IMR-90 (cell line): Measurements from ENCODE around the gene DLX6. TPM values are rescaled to one million over a fixed set of nuclear protein-coding genes. Genes with fewer than 3 reads are reported as not detected.

Source experiments
- ATAC-seq: fragments of 200-7000 bp; cut with Tn5 transposase; 2 replicates; pipeline ENCODE4 v1.9.1; 2020; ENCODE audit warnings: low read depth, mild to moderate bottlenecking, moderate library complexity
- BruUV-seq: library from RNA; stranded (reverse); fragments of 400-500 nt; replicated peaks from 2 replicates; lab custom pipeline; 2021; lab: Mats Ljungman, UMichigan
- CTCF ChIA-PET: fragments of 300-600 bp; formaldehyde crosslinking; extraction: SDS; loops from one replicate; lab custom pipeline; 2021; ENCODE audit warnings: antibody characterized with exemption; lab: Yijun Ruan, JAX
- POLR2A ChIA-PET: fragments of 300-600 bp; sonication (Branson Sonifier 250); formaldehyde crosslinking; loops from one replicate; lab custom pipeline; 2022; ENCODE audit warnings: antibody characterized with exemption; ENCODE audit not compliant: unreplicated experiment; lab: Charles Lee
- DNase-seq: peaks from one replicate; pipeline ENCODE4 v3.0.0; 2013
- H2AFZ ChIP-seq: replicated peaks from 2 replicates; pipeline ENCODE3; 2013; ENCODE audit warnings: low read length, mild to moderate bottlenecking; ENCODE audit not compliant: poor library complexity
- H2AK5ac ChIP-seq: 2 replicates; pipeline ENCODE4 v1.6.1; 2013; ENCODE audit warnings: low read depth, low read length, inconsistent platforms
- H2AK9ac ChIP-seq: replicated peaks from 2 replicates; pipeline ENCODE3; 2013; ENCODE audit warnings: mild to moderate bottlenecking, low read depth, low read length, moderate library complexity; ENCODE audit not compliant: poor library complexity
- H2BK120ac ChIP-seq: 2 replicates; pipeline ENCODE4 v1.6.1; 2013; ENCODE audit warnings: low read depth, low read length, inconsistent platforms
- H2BK15ac ChIP-seq: 3 replicates; pipeline ENCODE4 v1.6.1; 2013; ENCODE audit warnings: low read depth, low read length, inconsistent platforms
- H2BK20ac ChIP-seq: 2 replicates; pipeline ENCODE4 v1.6.1; 2013; ENCODE audit warnings: low read depth, mild to moderate bottlenecking, inconsistent platforms, low read length, moderate library complexity
- H2BK5ac ChIP-seq: 2 replicates; pipeline ENCODE4 v1.6.1; 2013; ENCODE audit warnings: mild to moderate bottlenecking, low read depth, low read length, inconsistent platforms; ENCODE audit not compliant: poor library complexity, severe bottlenecking
- H3K14ac ChIP-seq: replicated peaks from 2 replicates; pipeline ENCODE4 v1.6.1; 2013; ENCODE audit warnings: low read depth, low read length, inconsistent platforms
- H3K18ac ChIP-seq: 2 replicates; pipeline ENCODE4 v1.6.1; 2013; ENCODE audit warnings: low read depth, low read length, control low read depth
- H3K23ac ChIP-seq: 2 replicates; pipeline ENCODE4 v1.6.1; 2013; ENCODE audit warnings: low read depth, low read length, inconsistent platforms
- H3K27ac ChIP-seq: 2 replicates; pipeline ENCODE4 v1.5.1; 2013; ENCODE audit warnings: mild to moderate bottlenecking, control low read depth, low read length; ENCODE audit not compliant: insufficient read depth
- H3K27me3 ChIP-seq: 2 replicates; pipeline ENCODE4 v1.6.1; 2013; ENCODE audit warnings: low read length; ENCODE audit not compliant: control insufficient read depth, insufficient read depth
- H3K36me3 ChIP-seq: 2 replicates; pipeline ENCODE4 v1.6.1; 2013; ENCODE audit warnings: low read length, mixed read lengths; ENCODE audit not compliant: control insufficient read depth, insufficient read depth
- H3K4ac ChIP-seq: 2 replicates; pipeline ENCODE4 v1.6.1; 2013; ENCODE audit warnings: low read depth, low read length, inconsistent platforms
- H3K4me1 ChIP-seq: 2 replicates; pipeline ENCODE4 v1.6.1; 2013; ENCODE audit warnings: low read length, mixed read lengths; ENCODE audit not compliant: control insufficient read depth, insufficient read depth
- H3K4me2 ChIP-seq: 2 replicates; pipeline ENCODE4 v1.6.1; 2013; ENCODE audit warnings: low read depth, mild to moderate bottlenecking, control low read depth, low read length, moderate library complexity
- H3K4me3 ChIP-seq: 2 replicates; pipeline ENCODE4 v1.5.1; 2013; ENCODE audit warnings: low read depth, mild to moderate bottlenecking, control low read depth, low read length, moderate library complexity; ENCODE audit not compliant: insufficient read depth
- H3K56ac ChIP-seq: 2 replicates; pipeline ENCODE4 v1.6.1; 2013; ENCODE audit warnings: low read length, inconsistent platforms; ENCODE audit not compliant: insufficient read depth; ENCODE audit errors: extremely low read depth
- H3K79me1 ChIP-seq, 2 experiments: 2 replicates each; pipeline ENCODE4 v1.6.1; 2013; ENCODE audit warnings: low read length in 2 of 2, inconsistent platforms in 1 of 2, low read depth in 1 of 2
- H3K9ac ChIP-seq: 2 replicates; pipeline ENCODE4 v1.6.1; 2013; ENCODE audit warnings: low read depth, low read length, control low read depth
- H3K9me1 ChIP-seq: 2 replicates; pipeline ENCODE4 v1.6.1; 2013; ENCODE audit warnings: low read length, inconsistent platforms; ENCODE audit not compliant: insufficient read depth
- H3K9me3 ChIP-seq: 2 replicates; pipeline ENCODE4 v1.6.1; 2013; ENCODE audit warnings: low read length; ENCODE audit not compliant: control insufficient read depth, insufficient read depth
- H4K20me1 ChIP-seq: 2 replicates; pipeline ENCODE4 v1.6.1; 2013; ENCODE audit warnings: low read length, inconsistent platforms; ENCODE audit not compliant: insufficient read depth
- H4K5ac ChIP-seq: 2 replicates; pipeline ENCODE4 v1.6.1; 2013; ENCODE audit warnings: mild to moderate bottlenecking, low read depth, low read length, control low read depth
- H4K8ac ChIP-seq, 2 experiments: 2 replicates each; pipeline ENCODE4 v1.6.1; 2013; ENCODE audit warnings: low read depth in 2 of 2, low read length in 2 of 2, control low read depth in 1 of 2, inconsistent platforms in 1 of 2
- H4K91ac ChIP-seq: 2 replicates; pipeline ENCODE4 v1.6.1; 2013; ENCODE audit warnings: low read depth, low read length, inconsistent platforms; ENCODE audit not compliant: insufficient read depth
- BHLHE40 ChIP-seq: fragments of 150-350 bp; IDR thresholded peaks from 2 replicates; pipeline ENCODE4 v1.6.1; 2016; ENCODE audit warnings: mild to moderate bottlenecking, low read depth, low read length
- CHD1 ChIP-seq: IDR thresholded peaks from 2 replicates; pipeline ENCODE4 v1.6.1; 2012; ENCODE audit warnings: low read depth, low read length, improper control_type of control experiment
- MAFK ChIP-seq: IDR thresholded peaks from 2 replicates; pipeline ENCODE4 v1.6.1; 2012; ENCODE audit warnings: low read depth, low read length, improper control_type of control experiment
- MXI1 ChIP-seq: IDR thresholded peaks from 2 replicates; pipeline ENCODE4 v1.6.1; 2012; ENCODE audit warnings: low read depth, mild to moderate bottlenecking, low read length, moderate library complexity, borderline replicate concordance
- POLR2A ChIP-seq: IDR thresholded peaks from 2 replicates; pipeline ENCODE4 v1.6.1; 2012; ENCODE audit warnings: mild to moderate bottlenecking, low read depth, low read length
- RCOR1 ChIP-seq: IDR thresholded peaks from 2 replicates; pipeline ENCODE4 v1.6.1; 2012; ENCODE audit warnings: mild to moderate bottlenecking, low read length, improper control_type of control experiment; ENCODE audit not compliant: insufficient replicate concordance
- SMC3 ChIP-seq: fragments of 150-350 bp; IDR thresholded peaks from 2 replicates; pipeline ENCODE4 v1.6.1; 2016; ENCODE audit warnings: low read depth, mild to moderate bottlenecking, antibody characterized with exemption, low read length, moderate library complexity
- WGBS, 2 experiments: methylation state at CpG; one replicate each; pipeline versions ENCODE4 v1.1.5 to v1.1.7; 2013; ENCODE audit warnings: missing lambda C conversion rate in 2 of 2; ENCODE audit not compliant: insufficient read length in 1 of 2; ENCODE audit errors: extremely low coverage in 2 of 2; 5-methylcytosine and 5-hydroxymethylcytosine counted together
- dilution Hi-C: fragments of 300-500 bp; cut with HindIII; formaldehyde crosslinking; loops from one replicate; pipeline ENCODE4 v1.14.3; 2018; ENCODE audit warnings: low sequenced_read_pairs; ENCODE audit not compliant: unreplicated experiment
- in situ Hi-C: fragments of 300-500 bp; cut with MboI; formaldehyde crosslinking; loops from 3 replicates; pipeline ENCODE4 v1.14.3; 2019; ENCODE audit warnings: low sequenced_read_pairs, inconsistent platforms, mixed read lengths
- intact Hi-C: fragments of 100-400 bp; cut with micrococcal nuclease; formaldehyde crosslinking; loops from 2 replicates; pipeline ENCODE4 v1.10.0; 2022
- polyA plus RNA-seq, 3 experiments: library from polyadenylated mRNA; depleted of rRNA; stranded (reverse); fragments of >200 nt; gene quantifications; 2 replicates each; pipeline ENCODE4 v1.2.3, GENCODE V29; 2012; ENCODE audit warnings: low replicate concordance in 1 of 3
- total RNA-seq: library from RNA; depleted of rRNA; stranded (reverse); fragments of >200 nt; gene quantifications from 2 replicates; pipeline ENCODE4 v1.2.3, GENCODE V29; 2012
- TF ChIP-seq, protein P1 (sequence below): fragments of 150-350 bp; IDR thresholded peaks from 2 replicates; pipeline ENCODE4 v1.6.1; 2016; ENCODE audit warnings: low read depth, mild to moderate bottlenecking, low read length, moderate library complexity, borderline replicate concordance

The DLX6 gene
- total and polyA plus RNA-seq, 2 of the 4 experiments (the other 2 are of a cell fraction): not detected

DNA sequence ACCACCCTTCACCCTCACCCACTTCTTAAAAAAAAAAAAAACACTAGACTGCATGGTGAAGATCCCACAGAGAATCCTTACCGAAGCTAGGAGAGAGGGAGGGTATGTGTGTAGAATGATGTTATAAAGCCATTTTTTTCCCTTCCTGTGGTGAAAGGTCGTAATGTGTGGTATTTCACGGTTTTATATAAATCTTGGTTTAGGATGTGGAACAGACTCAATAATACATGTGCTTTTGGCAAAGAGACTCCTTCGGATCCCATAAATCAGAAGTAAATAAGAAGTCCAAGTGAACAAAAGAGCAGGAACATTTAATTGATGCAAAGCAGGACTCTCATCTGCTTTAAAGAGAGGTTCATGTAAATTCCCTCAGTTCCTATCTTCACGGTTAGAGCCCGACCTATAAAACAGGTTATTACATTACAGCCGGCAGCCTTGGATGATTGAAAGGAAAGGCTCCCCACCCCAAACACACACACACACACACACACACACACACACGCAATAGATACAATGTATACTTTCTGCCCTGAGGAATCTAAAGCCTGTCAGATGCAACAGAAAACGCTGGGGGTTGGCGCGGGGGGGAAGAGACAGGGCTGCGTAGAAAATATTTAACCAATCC is 10.5 kb downstream of the DLX6 start:
- no peaks in the 10 kb centered on the region for H3K9me1 ChIP-seq
- no peak overlapping the region for H3K4ac ChIP-seq
- ChIA-PET POLR2A (no interaction called here), CTCF (interaction anchor here (0.6 kb wide), 1 partner anchor 938 kb away, joined by 3 read pairs; no protein-coding TSS in a partner anchor)
- no peak overlapping the region for H2BK5ac ChIP-seq
- no peak overlapping the region for H3K4me3 ChIP-seq
- H4K20me1 ChIP-seq: no peaks in the 10 kb centered on the region
- peaks cover 63% of the 10 kb centered on the region for H3K27me3 ChIP-seq
- H3K4me1 ChIP-seq: no peaks in the 10 kb centered on the region
- H3K9ac ChIP-seq: no peak overlapping the region
- no peak for DNase-seq
- H3K14ac ChIP-seq: no peak overlapping the region
- H2AK9ac ChIP-seq: no peak overlapping the region
- intact Hi-C loops (no loop called here), dilution Hi-C loops (no loop called here), in situ Hi-C loops (no loop called here)
- no peak overlapping the region for H3K18ac ChIP-seq
- 20% methylated on average over 1 of the region's 12 CpGs; no CpG with 5 or more reads in 1 of the 2 experiments for WGBS, 2 experiments
- H2BK120ac ChIP-seq: no peak overlapping the region
- no peak overlapping the region for H4K8ac ChIP-seq
- no peak overlapping the region for H2BK20ac ChIP-seq
- no peak overlapping the region for H3K56ac ChIP-seq
- no peak overlapping the region for H4K5ac ChIP-seq
- H3K79me1 ChIP-seq: no peaks in the 10 kb centered on the region
- ATAC-seq: no peak
- H2BK15ac ChIP-seq: no peak overlapping the region
- H4K91ac ChIP-seq: no peak overlapping the region
- H3K4me2 ChIP-seq: no peak overlapping the region
- H3K36me3 ChIP-seq: no peaks in the 10 kb centered on the region
- 0 out of 2 replicates have a peak, but pooled peaks cover 2% of the 10 kb centered on the region for H3K9me3 ChIP-seq
- no peak overlapping the region for H2AK5ac ChIP-seq
- no peak overlapping the region for H3K23ac ChIP-seq
- no peak overlapping the region for H2AFZ ChIP-seq
- no peak for TF ChIP-seq MAFK
- no peak for TF ChIP-seq CHD1
- no peak for TF ChIP-seq RCOR1
- no peak for TF ChIP-seq BHLHE40
- no peak for TF ChIP-seq POLR2A
- TF ChIP-seq MXI1: no peak
- no peak for TF ChIP-seq SMC3
- TF ChIP-seq, protein P1, sequence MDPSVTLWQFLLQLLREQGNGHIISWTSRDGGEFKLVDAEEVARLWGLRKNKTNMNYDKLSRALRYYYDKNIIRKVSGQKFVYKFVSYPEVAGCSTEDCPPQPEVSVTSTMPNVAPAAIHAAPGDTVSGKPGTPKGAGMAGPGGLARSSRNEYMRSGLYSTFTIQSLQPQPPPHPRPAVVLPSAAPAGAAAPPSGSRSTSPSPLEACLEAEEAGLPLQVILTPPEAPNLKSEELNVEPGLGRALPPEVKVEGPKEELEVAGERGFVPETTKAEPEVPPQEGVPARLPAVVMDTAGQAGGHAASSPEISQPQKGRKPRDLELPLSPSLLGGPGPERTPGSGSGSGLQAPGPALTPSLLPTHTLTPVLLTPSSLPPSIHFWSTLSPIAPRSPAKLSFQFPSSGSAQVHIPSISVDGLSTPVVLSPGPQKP: no peak
- BruUV-seq: no TSS peak
- H3K27ac ChIP-seq: no peak overlapping the region
